Measurements from ENCODE around the gene TRPM2.

- TF ChIP-seq CTCF (IDR thresholded peaks at IDR 0.05) = no peak
- no peak for TF ChIP-seq POLR2A (IDR thresholded peaks at IDR 0.05)
These were observed 21.8 kb downstream of the TRPM2 start for GRCh38 chr21:44375281-44375651.
